H1 (cell line): ENCODE data around the gene APOOL.

Experiments used
- SRF ChIP-seq: IDR thresholded peaks from 2 replicates; pipeline ENCODE4 v1.6.1; 2011; ENCODE audit warnings: mild to moderate bottlenecking, low read depth, low read length, moderate library complexity
- ZNF274 ChIP-seq: IDR thresholded peaks from 2 replicates; pipeline ENCODE4 v1.7.0; 2012; ENCODE audit warnings: low read length, borderline replicate concordance; ENCODE audit errors: extremely low read depth

- TF ChIP-seq SRF (no peak), ZNF274 (no peak)
Observed at GRCh38 chrX:85089321-85089840, 85.7 kb downstream of the APOOL start.
